ENCODE results near the gene KRTAP4-11. TPM values are rescaled to one million over a fixed set of nuclear protein-coding genes. Genes with fewer than 3 reads are reported as not detected.
"Not testable (repeated sequence)": the region's sequence is repeated elsewhere in the genome, so short reads cannot be mapped to it uniquely, and the experiment has no call there.

The KRTAP4-11 gene
- total RNA-seq, 1 experiment from 2014 or later = not detected

GRCh38 chr17:41098481-41098880 is 19.7 kb downstream of the KRTAP4-11 start:
- Histone ChIP-seq H3K9me3 (ENCODE audit: low read depth, low read length, poor library complexity, severe bottlenecking) (no peaks in the 10 kb centered on the region), H3K27me3 (replicated peaks; ENCODE audit: insufficient read depth, low read depth, low read length, poor library complexity) (no peaks in the 10 kb centered on the region), H3K36me3 (ENCODE audit: insufficient read depth, low read length, poor library complexity, severe bottlenecking) (no peaks in the 10 kb centered on the region), H3K27ac (ENCODE audit: low read depth, low read length, poor library complexity, severe bottlenecking) (no peak overlapping the region), H3K4me1 (ENCODE audit: insufficient read depth, low read length, poor library complexity, severe bottlenecking) (no peaks in the 10 kb centered on the region), H3K4me3 (ENCODE audit: low read depth, low read length, poor library complexity, severe bottlenecking) (no peak overlapping the region)
- intact Hi-C loops (cut with micrococcal nuclease; ENCODE audit: unreplicated experiment) = no loop called here
- BruUV-seq (replicated peaks) = no TSS peak
- CTCF ChIA-PET = no interaction called here
- TF ChIP-seq CTCF (conservative IDR thresholded peaks at IDR 0.05; ENCODE audit: low read depth, low read length) (no peak), EZH2 (IDR thresholded peaks at IDR 0.05; ENCODE audit: borderline replicate concordance, low read depth, low read length, poor library complexity, severe bottlenecking) (no peak)
- DNase-seq (ENCODE audit: low spot score) = no peak
- POLR2A ChIA-PET (ENCODE audit: low non-redundant PET) = no interaction called here

- H3K4me3 ChIP-seq (ENCODE audit: low read depth, low read length, poor library complexity, severe bottlenecking) = no peak within 1 kb of the TSS
- no peak for DNase-seq (ENCODE audit: low spot score)
- no peak within 1 kb of the TSS for H3K27ac ChIP-seq (ENCODE audit: low read depth, low read length, poor library complexity, severe bottlenecking)
- TF ChIP-seq EZH2 (IDR thresholded peaks at IDR 0.05; ENCODE audit: borderline replicate concordance, low read depth, low read length, poor library complexity, severe bottlenecking) (no peak), CTCF (conservative IDR thresholded peaks at IDR 0.05; ENCODE audit: low read depth, low read length) (no peak)
- no peaks in the 10 kb centered on the region for H3K27me3 ChIP-seq (replicated peaks; ENCODE audit: insufficient read depth, low read depth, low read length, poor library complexity)
- no peaks in the 10 kb centered on the region for H3K9me3 ChIP-seq (ENCODE audit: low read depth, low read length, poor library complexity, severe bottlenecking)
- CTCF ChIA-PET = no interaction called here
- intact Hi-C loops (cut with micrococcal nuclease; ENCODE audit: unreplicated experiment) = no loop called here
- no peaks in the 10 kb centered on the region for H3K4me1 ChIP-seq (ENCODE audit: insufficient read depth, low read length, poor library complexity, severe bottlenecking)
- H3K36me3 ChIP-seq (ENCODE audit: insufficient read depth, low read length, poor library complexity, severe bottlenecking) = no peaks in the 10 kb centered on the region
- no TSS peak for BruUV-seq (replicated peaks)
- POLR2A ChIA-PET (ENCODE audit: low non-redundant PET) = no interaction called here
Observed at GRCh38 chr17:41098042-41098441, 20.1 kb downstream of the KRTAP4-11 start, which contains the start of gene KRTAP4-8. Gene KRTAP4-8, minus strand, starts transcription at chr17:41098142. Its CDS starts 58 bp downstream, at chr17:41098084.

GRCh38 chr17:41096055-41096454 is 22.1 kb downstream of the KRTAP4-11 start:
- intact Hi-C loops (cut with micrococcal nuclease; ENCODE audit: unreplicated experiment) = no loop called here
- POLR2A ChIA-PET (ENCODE audit: low non-redundant PET) = no interaction called here
- no peak for TF ChIP-seq EZH2 (IDR thresholded peaks at IDR 0.05; ENCODE audit: borderline replicate concordance, low read depth, low read length, poor library complexity, severe bottlenecking)
- TF ChIP-seq CTCF (conservative IDR thresholded peaks at IDR 0.05; ENCODE audit: low read depth, low read length) = no peak
- Histone ChIP-seq H3K36me3 (ENCODE audit: insufficient read depth, low read length, poor library complexity, severe bottlenecking) (no peaks in the 10 kb centered on the region), H3K27ac (ENCODE audit: low read depth, low read length, poor library complexity, severe bottlenecking) (no peak overlapping the region), H3K27me3 (replicated peaks; ENCODE audit: insufficient read depth, low read depth, low read length, poor library complexity) (no peaks in the 10 kb centered on the region), H3K4me3 (ENCODE audit: low read depth, low read length, poor library complexity, severe bottlenecking) (no peak overlapping the region), H3K9me3 (ENCODE audit: low read depth, low read length, poor library complexity, severe bottlenecking) (no peaks in the 10 kb centered on the region), H3K4me1 (ENCODE audit: insufficient read depth, low read length, poor library complexity, severe bottlenecking) (no peaks in the 10 kb centered on the region)
- DNase-seq (ENCODE audit: low spot score) = no peak
- CTCF ChIA-PET = no interaction called here
- BruUV-seq (replicated peaks) = no TSS peak

GRCh38 chr17:41088760-41089352 is 29.3 kb downstream of the KRTAP4-11 start:
- H3K4me1 ChIP-seq (ENCODE audit: insufficient read depth, low read length, poor library complexity, severe bottlenecking); H3K4me3 ChIP-seq (ENCODE audit: low read depth, low read length, poor library complexity, severe bottlenecking); H3K27me3 ChIP-seq (replicated peaks; ENCODE audit: insufficient read depth, low read depth, low read length, poor library complexity); intact Hi-C loops (cut with micrococcal nuclease; ENCODE audit: unreplicated experiment); BruUV-seq (replicated peaks); H3K36me3 ChIP-seq (ENCODE audit: insufficient read depth, low read length, poor library complexity, severe bottlenecking); H3K9me3 ChIP-seq (ENCODE audit: low read depth, low read length, poor library complexity, severe bottlenecking); POLR2A ChIA-PET (ENCODE audit: low non-redundant PET); DNase-seq (ENCODE audit: low spot score); CTCF ChIA-PET; H3K27ac ChIP-seq (ENCODE audit: low read depth, low read length, poor library complexity, severe bottlenecking): not testable (repeated sequence)

- POLR2A ChIA-PET (ENCODE audit: low non-redundant PET); H3K4me3 ChIP-seq (ENCODE audit: low read depth, low read length, poor library complexity, severe bottlenecking); CTCF ChIA-PET; BruUV-seq (replicated peaks); H3K27me3 ChIP-seq (replicated peaks; ENCODE audit: insufficient read depth, low read depth, low read length, poor library complexity); H3K9me3 ChIP-seq (ENCODE audit: low read depth, low read length, poor library complexity, severe bottlenecking); H3K27ac ChIP-seq (ENCODE audit: low read depth, low read length, poor library complexity, severe bottlenecking); intact Hi-C loops (cut with micrococcal nuclease; ENCODE audit: unreplicated experiment); H3K36me3 ChIP-seq (ENCODE audit: insufficient read depth, low read length, poor library complexity, severe bottlenecking); DNase-seq (ENCODE audit: low spot score); H3K4me1 ChIP-seq (ENCODE audit: insufficient read depth, low read length, poor library complexity, severe bottlenecking): not testable (repeated sequence)
Observed at GRCh38 chr17:41084100-41084856, 33.9 kb downstream of the KRTAP4-11 start, which contains the start of gene KRTAP4-7. Gene KRTAP4-7, plus strand, starts transcription at chr17:41084150. Its CDS starts 57 bp downstream, at chr17:41084207.
